GM19099 (cell line): Measurements from ENCODE around the gene CTIF.

Source experiments
- POLR2A ChIP-seq: IDR thresholded peaks from 3 replicates; pipeline ENCODE4 v1.6.1; 2011; ENCODE audit warnings: low read depth; ENCODE audit not compliant: insufficient read length; ENCODE audit errors: extremely low read depth

The CTIF gene

GRCh38 chr18:48530399-48531081 is 8.3 kb upstream of the CTIF start:
- no peak for TF ChIP-seq POLR2A

GRCh38 chr18:48531082-48531403 is 7.8 kb upstream of the CTIF start:
- TF ChIP-seq POLR2A, result no peak

- TF ChIP-seq POLR2A, result no peak
These were observed 6.9 kb upstream of the CTIF start for GRCh38 chr18:48531908-48532307.

- no peak for TF ChIP-seq POLR2A
These were observed 5.3 kb upstream of the CTIF start for GRCh38 chr18:48533340-48534070.

GRCh38 chr18:48534364-48534763 is 4.5 kb upstream of the CTIF start:
- no peak for TF ChIP-seq POLR2A

- TF ChIP-seq POLR2A, result no peak
These were observed 2.9 kb upstream of the CTIF start for GRCh38 chr18:48535956-48536355.

- TF ChIP-seq POLR2A, result no peak
These were observed 2.3 kb upstream of the CTIF start for GRCh38 chr18:48536516-48536915.

GRCh38 chr18:48539406-48540250 is 797 bp downstream of the CTIF start:
- no peak for TF ChIP-seq POLR2A

- no peak for TF ChIP-seq POLR2A
These were observed 1.6 kb downstream of the CTIF start for GRCh38 chr18:48540251-48541025.

GRCh38 chr18:48541026-48541746 is 2.4 kb downstream of the CTIF start:
- TF ChIP-seq POLR2A, result no peak

GRCh38 chr18:48541747-48542400 is 3.0 kb downstream of the CTIF start:
- TF ChIP-seq POLR2A, result no peak

GRCh38 chr18:48542513-48543181 is 3.8 kb downstream of the CTIF start:
- no peak for TF ChIP-seq POLR2A

- TF ChIP-seq POLR2A, result no peak
These were observed 4.4 kb downstream of the CTIF start for GRCh38 chr18:48543228-48543627.
